CD14-positive monocyte (primary cell): ENCODE results near the gene PYGB. TPM values are rescaled to one million over a fixed set of nuclear protein-coding genes. Genes with fewer than 3 reads are reported as not detected.

ENCODE experiments used
- DNase-seq, 3 donors: peaks; one replicate each; pipeline ENCODE4 v3.0.0-alpha.2; 2011 to 2022
- H2AFZ ChIP-seq: 2 replicates; pipeline ENCODE4 v1.6.0; 2012; ENCODE audit warnings: mild to moderate bottlenecking, low read depth, low read length, inconsistent platforms; ENCODE audit not compliant: insufficient read depth, poor library complexity, severe bottlenecking
- H3K27ac ChIP-seq, 2 donors: 1 replicate in 1 of 2; 2 replicates in 1 of 2; pipeline ENCODE4 v1.5.1; 2012 to 2013; ENCODE audit warnings: low read length in 2 of 2, control low read depth in 1 of 2, inconsistent platforms in 1 of 2, low read depth in 1 of 2, mild to moderate bottlenecking in 1 of 2
- H3K27me3 ChIP-seq, 2 donors: one replicate each; pipeline versions ENCODE4 v1.6.0 to v1.6.1; 2011 to 2013; ENCODE audit warnings: low read length in 2 of 2; ENCODE audit not compliant: control insufficient read depth in 2 of 2, insufficient read depth in 2 of 2
- H3K36me3 ChIP-seq, 2 donors: replicated peaks in 1 of 2; 1 replicate in 1 of 2; 2 replicates in 1 of 2; pipeline versions ENCODE4 v1.5.1 to v1.6.1; 2012 to 2013; ENCODE audit warnings: low read length in 2 of 2, control low read depth in 1 of 2, inconsistent platforms in 1 of 2, mild to moderate bottlenecking in 1 of 2; ENCODE audit not compliant: insufficient read depth in 2 of 2, control insufficient read depth in 1 of 2
- H3K4me1 ChIP-seq, 2 donors: 1 replicate in 1 of 2; 2 replicates in 1 of 2; pipeline versions ENCODE4 v1.5.1 to v1.6.1; 2012 to 2013; ENCODE audit warnings: low read length in 2 of 2, control low read depth in 1 of 2, inconsistent platforms in 1 of 2, mild to moderate bottlenecking in 1 of 2, moderate library complexity in 1 of 2; ENCODE audit not compliant: insufficient read depth in 2 of 2, control insufficient read depth in 1 of 2
- H3K4me2 ChIP-seq: replicated peaks from 2 replicates; pipeline ENCODE3; 2012; ENCODE audit warnings: low read length, moderate library complexity, mild to moderate bottlenecking; ENCODE audit not compliant: poor library complexity, severe bottlenecking; ENCODE audit errors: extremely low read depth
- H3K4me3 ChIP-seq, 3 experiments: fragments of 200-600 bp in 1 of 3; sonication (generic) in 1 of 3; replicated peaks in 1 of 3; 1 replicate in 2 of 3; 2 replicates in 1 of 3; pipeline ENCODE4 v1.5.1; 2011 to 2013; ENCODE audit warnings: low read length in 3 of 3, mild to moderate bottlenecking in 3 of 3, control low read depth in 2 of 3, low read depth in 2 of 3, inconsistent platforms in 1 of 3, moderate library complexity in 1 of 3
- H3K79me2 ChIP-seq: 2 replicates; pipeline ENCODE4 v1.6.0; 2012; ENCODE audit warnings: mild to moderate bottlenecking, control low read depth, inconsistent platforms, low read length, moderate library complexity; ENCODE audit not compliant: insufficient read depth
- H3K9ac ChIP-seq: 2 replicates; pipeline ENCODE4 v1.6.0; 2017; ENCODE audit warnings: low read length, mild to moderate bottlenecking; ENCODE audit not compliant: insufficient read depth, poor library complexity, severe bottlenecking
- H3K9me3 ChIP-seq, 2 donors: replicated peaks in 1 of 2; 1 replicate in 1 of 2; 2 replicates in 1 of 2; pipeline versions ENCODE4 v1.5.1 to v1.6.1; 2012 to 2013; ENCODE audit warnings: low read length in 2 of 2, control low read depth in 1 of 2; ENCODE audit not compliant: control insufficient read depth in 1 of 2, insufficient read depth in 1 of 2
- H4K20me1 ChIP-seq: 2 replicates; pipeline ENCODE4 v1.6.0; 2012; ENCODE audit warnings: mild to moderate bottlenecking, low read length, control low read depth, moderate library complexity; ENCODE audit not compliant: insufficient read depth
- H3K27ac Mint-ChIP-seq, 7 donors: one replicate each; pipeline ENCODE4 v1.8.0; 2020; ENCODE audit warnings: mild to moderate bottlenecking in 7 of 7, mixed read lengths in 7 of 7, moderate library complexity in 6 of 7, inconsistent platforms in 2 of 7
- H3K27me3 Mint-ChIP-seq, 3 donors: one replicate each; pipeline ENCODE4 v1.8.0; 2021 to 2022; ENCODE audit warnings: low read depth in 3 of 3, mild to moderate bottlenecking in 3 of 3, mixed read lengths in 3 of 3, moderate library complexity in 3 of 3, inconsistent platforms in 1 of 3
- H3K36me3 Mint-ChIP-seq, 2 donors: one replicate each; pipeline ENCODE4 v1.8.0; 2020; ENCODE audit warnings: mixed read lengths in 2 of 2, inconsistent platforms in 1 of 2, mild to moderate bottlenecking in 1 of 2
- H3K4me1 Mint-ChIP-seq: one replicate; pipeline ENCODE4 v1.8.0; 2020; ENCODE audit warnings: mild to moderate bottlenecking, mixed read lengths
- H3K4me3 Mint-ChIP-seq, 2 donors: one replicate each; pipeline ENCODE4 v1.8.0; 2020; ENCODE audit warnings: mild to moderate bottlenecking in 2 of 2, mixed read lengths in 2 of 2, moderate library complexity in 1 of 2
- H3K9me3 Mint-ChIP-seq, 7 donors: one replicate each; pipeline ENCODE4 v1.8.0; 2020 to 2022; ENCODE audit warnings: mixed read lengths in 7 of 7, mild to moderate bottlenecking in 6 of 7, moderate library complexity in 6 of 7, inconsistent platforms in 2 of 7
- WGBS: methylation state at CpG from one replicate; pipeline ENCODE4 v1.1.5; 2013; ENCODE audit warnings: missing lambda C conversion rate; ENCODE audit not compliant: insufficient coverage; 5-methylcytosine and 5-hydroxymethylcytosine counted together
- intact Hi-C, 2 donors: fragments of 100-400 bp; cut with micrococcal nuclease; formaldehyde crosslinking; loops; one replicate each; pipeline versions ENCODE4 v1.15.0 to v1.15.1; 2023
- polyA plus RNA-seq, 3 donors: library from polyadenylated mRNA; depleted of rRNA in 1 of 3; unstranded in 2 of 3; stranded (reverse) in 1 of 3; fragments of 300-500 nt in 2 of 3; fragments of >200 nt in 1 of 3; fragmentation: Illumina TruSeq in 2 of 3; gene quantifications; 1 replicate in 2 of 3; 2 replicates in 1 of 3; pipeline ENCODE4 v1.2.3, GENCODE V29; 2012 to 2021
- TF ChIP-seq, protein P1 (sequence below): fragments of 200-600 bp; IDR thresholded peaks from one replicate; pipeline ENCODE4 v1.8.0; 2022; ENCODE audit warnings: antibody characterized with exemption, mild to moderate bottlenecking

PYGB gene
- polyA plus RNA-seq, 3 donors, result 26.6 to 33.2 (median 26.7) TPM

DNA sequence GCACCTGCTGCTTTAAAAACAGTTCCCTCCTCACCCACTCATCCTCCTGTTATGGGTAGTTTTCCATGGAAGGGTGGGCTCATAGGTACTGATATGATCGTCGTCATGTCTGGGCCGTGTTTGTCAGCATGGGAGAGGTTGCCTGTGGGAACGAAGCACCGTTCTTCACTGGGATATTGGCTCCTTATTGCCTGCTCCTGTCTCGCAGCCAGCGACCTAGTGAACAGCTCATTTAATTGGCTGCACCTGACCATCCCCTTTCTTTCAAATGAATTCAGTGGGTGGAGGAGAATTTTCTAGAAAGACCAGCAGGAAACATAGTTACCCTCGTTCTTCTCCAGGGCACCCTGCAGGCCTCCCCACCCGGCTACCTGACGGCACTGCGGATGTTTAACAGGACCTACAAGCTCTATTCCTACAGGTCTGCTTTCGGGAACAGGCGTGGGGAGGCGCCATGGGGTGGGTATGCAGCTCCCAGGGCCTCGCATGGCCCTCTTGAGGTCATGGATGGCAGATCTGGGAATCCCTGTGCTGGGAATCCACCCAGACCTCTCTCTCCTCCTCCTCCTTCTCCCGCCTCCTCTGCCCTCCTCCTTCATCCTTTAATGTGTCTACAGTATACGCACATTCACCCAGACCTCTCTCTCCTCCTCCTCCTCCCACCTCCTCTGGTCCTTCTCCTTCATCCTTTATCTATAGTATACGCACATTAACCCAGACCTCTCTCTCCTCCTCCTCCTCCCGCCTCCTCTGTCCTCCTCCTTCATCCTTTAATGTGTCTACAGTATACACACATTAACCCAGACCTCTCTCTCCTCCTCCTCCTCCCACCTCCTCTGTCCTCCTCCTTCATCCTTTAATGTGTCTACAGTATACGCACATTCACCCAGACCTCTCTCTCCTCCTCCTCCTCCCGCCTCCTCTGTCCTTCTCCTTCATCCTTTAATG is 30.4 kb upstream of the PYGB start:
- H3K27me3 ChIP-seq, result no peaks in the 10 kb centered on the region

GRCh38 chr20:25218109-25218486 is 29.8 kb upstream of the PYGB start:
- H3K4me3 Mint-ChIP-seq, result no peak overlapping the region
- Histone ChIP-seq H3K27me3 (no peaks in the 10 kb centered on the region), H3K79me2 (no peaks in the 10 kb centered on the region), H3K36me3 (peaks cover 70 to 90% of the 10 kb centered on the region in 2 donors), H3K4me3 (no peak overlapping the region), H3K4me1 (no peaks in the 10 kb centered on the region), H4K20me1 (no peaks in the 10 kb centered on the region), H3K27ac (no peak overlapping the region), H2AFZ (no peak overlapping the region), H3K9ac (no peak overlapping the region), H3K4me2 (no peak overlapping the region), H3K9me3 (no peaks in the 10 kb centered on the region)
- TF ChIP-seq, protein P1, sequence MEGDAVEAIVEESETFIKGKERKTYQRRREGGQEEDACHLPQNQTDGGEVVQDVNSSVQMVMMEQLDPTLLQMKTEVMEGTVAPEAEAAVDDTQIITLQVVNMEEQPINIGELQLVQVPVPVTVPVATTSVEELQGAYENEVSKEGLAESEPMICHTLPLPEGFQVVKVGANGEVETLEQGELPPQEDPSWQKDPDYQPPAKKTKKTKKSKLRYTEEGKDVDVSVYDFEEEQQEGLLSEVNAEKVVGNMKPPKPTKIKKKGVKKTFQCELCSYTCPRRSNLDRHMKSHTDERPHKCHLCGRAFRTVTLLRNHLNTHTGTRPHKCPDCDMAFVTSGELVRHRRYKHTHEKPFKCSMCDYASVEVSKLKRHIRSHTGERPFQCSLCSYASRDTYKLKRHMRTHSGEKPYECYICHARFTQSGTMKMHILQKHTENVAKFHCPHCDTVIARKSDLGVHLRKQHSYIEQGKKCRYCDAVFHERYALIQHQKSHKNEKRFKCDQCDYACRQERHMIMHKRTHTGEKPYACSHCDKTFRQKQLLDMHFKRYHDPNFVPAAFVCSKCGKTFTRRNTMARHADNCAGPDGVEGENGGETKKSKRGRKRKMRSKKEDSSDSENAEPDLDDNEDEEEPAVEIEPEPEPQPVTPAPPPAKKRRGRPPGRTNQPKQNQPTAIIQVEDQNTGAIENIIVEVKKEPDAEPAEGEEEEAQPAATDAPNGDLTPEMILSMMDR, result no peak
- DNase-seq, result no peak
- peaks cover 68 to 86% of the 10 kb centered on the region in 2 donors for H3K36me3 Mint-ChIP-seq
- no peaks in the 10 kb centered on the region for H3K9me3 Mint-ChIP-seq
- peaks cover 0 to 2% (median 0%) of the 10 kb centered on the region in 3 donors for H3K27me3 Mint-ChIP-seq
- peak overlapping the region in 2 of 7 donors; percentile 38 to 70 for H3K27ac Mint-ChIP-seq
- intact Hi-C loops, result no loop called here
- no peaks in the 10 kb centered on the region for H3K4me1 Mint-ChIP-seq
- 93% methylated on average over 6 of the region's 8 CpGs for WGBS

More for the DNA sequence above, 30.4 kb upstream of the PYGB start:
- Histone ChIP-seq H4K20me1 (no peaks in the 10 kb centered on the region), H3K4me2 (no peak overlapping the region), H3K9me3 (no peaks in the 10 kb centered on the region), H3K9ac (no peak overlapping the region), H2AFZ (no peak overlapping the region), H3K36me3 (peaks cover 74 to 94% of the 10 kb centered on the region in 2 donors), H3K79me2 (no peaks in the 10 kb centered on the region), H3K27ac (no peak overlapping the region), H3K4me3 (no peak overlapping the region), H3K4me1 (no peaks in the 10 kb centered on the region)
- intact Hi-C loops, result no loop called here
- no peak for DNase-seq
- Mint-ChIP-seq H3K4me1 (no peaks in the 10 kb centered on the region), H3K4me3 (no peak overlapping the region), H3K27ac (peak overlapping the region in 3 of 7 donors; percentile 54 to 70 (median 59)), H3K36me3 (peaks cover 70 to 92% of the 10 kb centered on the region in 2 donors), H3K27me3 (peaks cover 0 to 2% (median 0%) of the 10 kb centered on the region in 3 donors), H3K9me3 (no peaks in the 10 kb centered on the region)
- WGBS, result over 99% methylated on average over 14 of the region's 21 CpGs
- TF ChIP-seq, protein P1, result no peak
